Lower lobe of right lung (tissue), 2 donors: Measurements from ENCODE around the gene GRIK2. TPM values are rescaled to one million over a fixed set of nuclear protein-coding genes. Genes with fewer than 3 reads are reported as not detected.

ENCODE experiments used
- ATAC-seq, 2 donors: fragments of 200-7000 bp; cut with Tn5 transposase; one replicate each; pipeline ENCODE4 v1.9.1; 2020 to 2022; ENCODE audit warnings: mild to moderate bottlenecking in 2 of 2, moderate library complexity in 2 of 2
- DNase-seq: peaks from one replicate; pipeline ENCODE4 v3.0.0-alpha.2; 2020
- H3K27ac ChIP-seq: fragments of 200-600 bp; one replicate; pipeline ENCODE4 v1.8.0; 2022
- H3K27me3 ChIP-seq: fragments of 200-600 bp; one replicate; pipeline ENCODE4 v1.8.0; 2022; ENCODE audit warnings: low read depth
- H3K36me3 ChIP-seq: fragments of 200-600 bp; one replicate; pipeline ENCODE4 v1.8.0; 2022; ENCODE audit warnings: mild to moderate bottlenecking
- H3K4me1 ChIP-seq: fragments of 200-600 bp; one replicate; pipeline ENCODE4 v1.8.0; 2022
- H3K4me3 ChIP-seq: fragments of 200-600 bp; one replicate; pipeline ENCODE4 v1.8.0; 2022; ENCODE audit warnings: mild to moderate bottlenecking
- H3K9me3 ChIP-seq: fragments of 200-600 bp; one replicate; pipeline ENCODE4 v1.8.0; 2022
- CTCF ChIP-seq: fragments of 200-600 bp; IDR thresholded peaks from one replicate; pipeline ENCODE4 v1.8.0; 2022; ENCODE audit warnings: antibody characterized with exemption, mild to moderate bottlenecking
- intact Hi-C: fragments of 100-400 bp; cut with DNase I; formaldehyde crosslinking; loops from one replicate; pipeline ENCODE4 v1.11.0; 2022
- total RNA-seq: library from RNA; stranded (reverse); fragmentation: NEBNext Ultra II Directional; extraction: Animal tissue kit (Norgen Biotek cat#: 25700); gene quantifications from one replicate; pipeline ENCODE4 v1.2.1, GENCODE V29; 2021
- donor health status: DM: no; HTN: yes; CAD: no; lungs with severe emphysema.

GRIK2 gene
- total RNA-seq, 1 donor from 2014 or later = 0.62 TPM

DNA sequence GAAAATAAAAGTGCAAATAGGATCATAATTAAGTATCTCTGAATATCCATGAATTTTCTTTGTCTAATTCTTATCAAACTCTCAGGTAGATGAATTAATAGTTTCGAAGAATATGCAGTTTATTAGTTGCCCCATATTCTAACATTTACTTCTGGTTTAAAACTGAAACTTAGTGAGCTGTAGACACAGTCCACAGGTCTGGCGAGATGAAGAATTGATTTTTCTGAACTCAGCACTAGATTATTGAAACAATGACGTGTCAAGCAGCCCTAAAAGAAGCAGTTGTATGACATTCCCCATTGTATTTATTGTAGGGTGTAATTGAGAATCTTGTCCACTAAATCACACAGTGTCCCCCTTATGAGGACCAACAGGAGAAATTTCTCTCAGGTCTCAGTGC lies 407.1 kb downstream of the GRIK2 start:
- TF ChIP-seq CTCF = no peak
- Histone ChIP-seq H3K36me3 (no peaks in the 10 kb centered on the region), H3K27me3 (no peaks in the 10 kb centered on the region), H3K9me3 (no peaks in the 10 kb centered on the region), H3K27ac (no peak overlapping the region), H3K4me1 (no peaks in the 10 kb centered on the region), H3K4me3 (no peak overlapping the region)
- DNase-seq = no peak
- ATAC-seq = no peak
- intact Hi-C loops = no loop called here

DNA sequence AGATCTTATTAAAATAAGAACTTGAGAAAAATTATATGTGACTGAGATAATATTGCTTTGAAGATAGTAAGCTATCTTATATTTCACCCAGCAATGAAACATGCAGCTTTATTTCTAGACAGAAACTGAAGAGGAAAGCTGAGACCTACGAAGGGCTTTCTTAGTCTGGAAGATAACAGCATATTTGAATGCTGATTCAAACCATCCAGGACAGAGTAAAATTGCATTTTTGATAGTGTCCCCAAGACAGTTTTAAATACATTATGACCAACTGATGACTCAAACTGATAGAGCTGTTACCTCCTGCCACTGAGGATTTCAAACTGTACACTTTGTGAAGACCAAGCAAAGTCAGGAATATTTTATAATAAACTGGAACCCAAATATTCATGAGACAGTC lies 409.6 kb downstream of the GRIK2 start:
- DNase-seq (no peak), ATAC-seq (no peak)
- H3K36me3 ChIP-seq = no peaks in the 10 kb centered on the region
- no peak overlapping the region for H3K27ac ChIP-seq
- H3K9me3 ChIP-seq = no peaks in the 10 kb centered on the region
- no peak overlapping the region for H3K4me3 ChIP-seq
- no peak for TF ChIP-seq CTCF
- intact Hi-C loops = no loop called here
- H3K4me1 ChIP-seq = no peaks in the 10 kb centered on the region
- no peaks in the 10 kb centered on the region for H3K27me3 ChIP-seq

DNA sequence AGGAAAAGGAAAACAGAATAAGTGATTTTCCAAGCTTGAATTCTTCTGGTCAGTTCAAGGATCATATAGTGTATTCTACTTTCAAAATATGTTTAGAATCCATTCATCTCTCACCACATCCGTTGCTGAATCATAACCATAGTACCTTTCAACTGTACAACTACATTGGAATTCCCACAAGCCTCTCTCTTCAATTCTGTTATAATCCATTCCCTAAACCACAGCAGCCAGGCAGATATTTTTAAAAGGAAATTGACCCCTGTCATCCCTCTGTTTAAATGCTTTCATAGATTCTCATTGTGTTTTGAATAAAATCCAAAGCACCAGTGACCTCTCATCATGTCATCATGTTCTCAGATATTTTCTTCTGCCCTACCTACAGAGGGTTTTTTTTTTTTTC lies 412.7 kb downstream of the GRIK2 start:
- no peaks in the 10 kb centered on the region for H3K27me3 ChIP-seq
- no peak for TF ChIP-seq CTCF
- H3K4me1 ChIP-seq = no peaks in the 10 kb centered on the region
- intact Hi-C loops = no loop called here
- no peaks in the 10 kb centered on the region for H3K36me3 ChIP-seq
- H3K4me3 ChIP-seq = no peak overlapping the region
- no peak for ATAC-seq
- H3K9me3 ChIP-seq = no peaks in the 10 kb centered on the region
- DNase-seq = no peak
- no peak overlapping the region for H3K27ac ChIP-seq

- Histone ChIP-seq H3K4me3 (no peak overlapping the region), H3K27ac (no peak overlapping the region), H3K4me1 (no peaks in the 10 kb centered on the region), H3K27me3 (no peaks in the 10 kb centered on the region), H3K9me3 (no peaks in the 10 kb centered on the region), H3K36me3 (no peaks in the 10 kb centered on the region)
- DNase-seq (no peak), ATAC-seq (no peak)
- no peak for TF ChIP-seq CTCF
- intact Hi-C loops = no loop called here
Observed at GRCh38 chr6:101811108-101811507, 417.6 kb downstream of the GRIK2 start.

GRCh38 chr6:101816716-101817115 lies 423.2 kb downstream of the GRIK2 start:
- H3K27me3 ChIP-seq = no peaks in the 10 kb centered on the region
- TF ChIP-seq CTCF = no peak

DNA sequence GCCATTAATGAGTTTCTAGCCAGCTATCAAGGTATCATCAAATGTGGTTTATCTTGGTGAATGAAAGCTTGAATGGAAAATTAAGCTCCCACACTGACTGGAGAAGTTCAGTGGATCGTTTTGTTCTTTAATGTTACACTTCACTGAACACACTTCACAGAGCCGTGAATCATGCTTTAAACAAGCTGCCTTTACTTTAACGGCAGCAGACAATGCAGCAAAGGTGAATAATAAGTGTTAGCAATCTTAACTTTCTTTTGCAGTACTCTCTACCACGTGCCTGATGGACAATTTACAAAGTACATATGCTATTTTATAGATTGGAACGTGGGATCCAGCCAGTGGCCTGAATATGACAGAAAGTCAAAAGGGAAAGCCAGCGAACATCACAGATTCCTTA lies 424.5 kb downstream of the GRIK2 start:
- no peak for ATAC-seq
- H3K4me3 ChIP-seq = no peak overlapping the region
- TF ChIP-seq CTCF = no peak
- no peaks in the 10 kb centered on the region for H3K9me3 ChIP-seq
- intact Hi-C loops = no loop called here
- H3K36me3 ChIP-seq = no peaks in the 10 kb centered on the region
- H3K4me1 ChIP-seq = no peaks in the 10 kb centered on the region
- no peak overlapping the region for H3K27ac ChIP-seq
- no peaks in the 10 kb centered on the region for H3K27me3 ChIP-seq
- no peak for DNase-seq

More at GRCh38 chr6:101816716-101817115, 423.2 kb downstream of the GRIK2 start:
- no peak for ATAC-seq
- intact Hi-C loops = no loop called here
- no peaks in the 10 kb centered on the region for H3K9me3 ChIP-seq
- H3K4me1 ChIP-seq = no peaks in the 10 kb centered on the region
- no peak overlapping the region for H3K4me3 ChIP-seq
- no peak for DNase-seq
- H3K36me3 ChIP-seq = no peaks in the 10 kb centered on the region
- H3K27ac ChIP-seq = no peak overlapping the region
